HG03457 (cell line): ENCODE results near the gene ASPRV1.

Experiments used
- ATAC-seq: cut with Tn5 transposase; IDR thresholded peaks from one replicate; pipeline ENCODE4 v1.9.1; 2021; ENCODE audit warnings: moderate number of reproducible peaks; ENCODE audit not compliant: unreplicated experiment

ASPRV1 gene

GRCh38 chr2:69943843-69944525 is 17.4 kb downstream of the ASPRV1 start:
- no peak for ATAC-seq

- no peak for ATAC-seq
Observed at GRCh38 chr2:69943000-69943842, 18.2 kb downstream of the ASPRV1 start.

GRCh38 chr2:69940691-69941090 is 20.7 kb downstream of the ASPRV1 start:
- no peak for ATAC-seq

- no peak for ATAC-seq
Observed at GRCh38 chr2:69939722-69940121, 21.7 kb downstream of the ASPRV1 start.

- no peak for ATAC-seq
Observed at GRCh38 chr2:69937968-69938367, 23.5 kb downstream of the ASPRV1 start.

- ATAC-seq: no peak
Observed at GRCh38 chr2:69936906-69937305, 24.5 kb downstream of the ASPRV1 start.

GRCh38 chr2:69935011-69935410 is 26.4 kb downstream of the ASPRV1 start:
- ATAC-seq: no peak

GRCh38 chr2:69934614-69934908 is 26.9 kb downstream of the ASPRV1 start:
- ATAC-seq: no peak

GRCh38 chr2:69933839-69934613 is 27.4 kb downstream of the ASPRV1 start:
- no peak for ATAC-seq

GRCh38 chr2:69933254-69933828 is 28.1 kb downstream of the ASPRV1 start:
- ATAC-seq: no peak

- ATAC-seq: no peak
Observed at GRCh38 chr2:69932596-69932922, 28.9 kb downstream of the ASPRV1 start.

GRCh38 chr2:69931832-69932595 is 29.4 kb downstream of the ASPRV1 start:
- ATAC-seq: no peak

- no peak for ATAC-seq
Observed at GRCh38 chr2:69926849-69927515, 34.4 kb downstream of the ASPRV1 start.

GRCh38 chr2:69923116-69923515 is 38.3 kb downstream of the ASPRV1 start:
- ATAC-seq: no peak

- no peak for ATAC-seq
Observed at GRCh38 chr2:69918401-69918800, 43.0 kb downstream of the ASPRV1 start.

- no peak for ATAC-seq
Observed at GRCh38 chr2:69917852-69918251, 43.6 kb downstream of the ASPRV1 start.

- ATAC-seq: no peak
Observed at GRCh38 chr2:69916106-69916505, 45.3 kb downstream of the ASPRV1 start.

GRCh38 chr2:69914950-69915945 is 46.2 kb downstream of the ASPRV1 start, which contains the start of gene MXD1:
TSS of gene MXD1 (plus strand) at chr2:69915109. CDS start at chr2:69915331, 222 bp downstream.
- ATAC-seq: no peak
